ENCODE data around the gene LCAT.

DNA sequence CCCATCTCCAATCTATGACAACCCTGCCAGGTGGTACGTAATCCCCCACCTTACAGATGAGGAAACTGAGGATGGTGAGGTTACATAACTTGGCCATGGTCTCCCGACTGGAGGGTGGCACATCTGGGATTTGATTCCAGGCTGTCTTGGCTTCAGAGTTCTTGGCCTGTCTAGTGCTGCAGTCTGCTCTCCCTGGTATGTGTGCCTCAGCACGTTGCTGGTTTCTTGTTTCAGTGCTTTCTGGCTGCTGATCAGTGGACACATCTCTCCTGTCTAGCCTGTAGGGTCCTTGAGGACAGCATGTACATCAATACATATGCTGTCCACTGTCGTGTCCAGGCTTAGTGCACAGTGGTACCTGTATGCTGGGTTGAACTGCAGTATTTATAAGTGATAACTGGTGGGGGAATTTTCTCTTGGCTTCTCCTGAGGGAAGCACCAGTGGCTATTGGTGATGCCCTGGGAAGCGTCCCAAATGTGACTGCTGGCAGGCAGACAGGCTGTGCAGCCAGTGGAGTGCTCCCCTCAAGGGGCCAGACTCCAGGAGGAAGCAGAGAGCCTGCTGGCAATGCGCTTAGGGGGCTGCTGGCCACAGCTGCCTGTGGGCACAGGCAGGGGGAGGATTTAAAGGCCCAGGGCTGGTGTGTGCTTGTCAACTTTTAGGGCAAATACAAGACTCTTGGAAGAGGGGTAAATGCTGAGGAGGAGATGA, 26.6 kb downstream of the LCAT start:
- TF ChIP-seq, protein P1, sequence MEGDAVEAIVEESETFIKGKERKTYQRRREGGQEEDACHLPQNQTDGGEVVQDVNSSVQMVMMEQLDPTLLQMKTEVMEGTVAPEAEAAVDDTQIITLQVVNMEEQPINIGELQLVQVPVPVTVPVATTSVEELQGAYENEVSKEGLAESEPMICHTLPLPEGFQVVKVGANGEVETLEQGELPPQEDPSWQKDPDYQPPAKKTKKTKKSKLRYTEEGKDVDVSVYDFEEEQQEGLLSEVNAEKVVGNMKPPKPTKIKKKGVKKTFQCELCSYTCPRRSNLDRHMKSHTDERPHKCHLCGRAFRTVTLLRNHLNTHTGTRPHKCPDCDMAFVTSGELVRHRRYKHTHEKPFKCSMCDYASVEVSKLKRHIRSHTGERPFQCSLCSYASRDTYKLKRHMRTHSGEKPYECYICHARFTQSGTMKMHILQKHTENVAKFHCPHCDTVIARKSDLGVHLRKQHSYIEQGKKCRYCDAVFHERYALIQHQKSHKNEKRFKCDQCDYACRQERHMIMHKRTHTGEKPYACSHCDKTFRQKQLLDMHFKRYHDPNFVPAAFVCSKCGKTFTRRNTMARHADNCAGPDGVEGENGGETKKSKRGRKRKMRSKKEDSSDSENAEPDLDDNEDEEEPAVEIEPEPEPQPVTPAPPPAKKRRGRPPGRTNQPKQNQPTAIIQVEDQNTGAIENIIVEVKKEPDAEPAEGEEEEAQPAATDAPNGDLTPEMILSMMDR (optimal IDR thresholded peaks at IDR 0.05 in 1 of 3, IDR thresholded peaks at IDR 0.05 in 1 of 3, conservative IDR thresholded peaks at IDR 0.05 in 1 of 3; ENCODE audit: extremely low read depth in 1 of 3, insufficient read depth in 2 of 3, low read length in 3 of 3) = no peak
- no peak for TF ChIP-seq EZH2 (IDR thresholded peaks at IDR 0.05; ENCODE audit: low read length)
